Hepatocyte (in vitro differentiated cells): Measurements from ENCODE around the gene GLRA2. TPM values are rescaled to one million over a fixed set of nuclear protein-coding genes. Genes with fewer than 3 reads are reported as not detected.

ENCODE experiments used
- DNase-seq: peaks from one replicate; pipeline ENCODE4 v3.0.0-alpha.2; 2016; ENCODE audit warnings: low spot score
- H2AFZ ChIP-seq: fragments of 200-600 bp; sonication (generic); 2 replicates; pipeline ENCODE4 v1.6.0; 2016; ENCODE audit warnings: antibody characterized with exemption, mild to moderate bottlenecking
- H3K27ac ChIP-seq: fragments of 200-600 bp; sonication (generic); 2 replicates; pipeline ENCODE4 v1.5.1; 2016; ENCODE audit warnings: mild to moderate bottlenecking
- H3K27me3 ChIP-seq: fragments of 200-600 bp; sonication (generic); 2 replicates; pipeline ENCODE4 v1.6.1; 2016
- H3K36me3 ChIP-seq: fragments of 200-600 bp; sonication (generic); replicated peaks from 2 replicates; pipeline ENCODE4 v1.5.1; 2016; ENCODE audit warnings: low read depth; ENCODE audit not compliant: insufficient read depth
- H3K4me1 ChIP-seq: fragments of 200-600 bp; sonication (generic); 2 replicates; pipeline ENCODE4 v1.5.1; 2016; ENCODE audit warnings: mild to moderate bottlenecking, moderate library complexity; ENCODE audit not compliant: insufficient read depth
- H3K4me2 ChIP-seq: fragments of 200-600 bp; sonication (generic); 2 replicates; pipeline ENCODE4 v1.6.0; 2016
- H3K4me3 ChIP-seq: fragments of 200-600 bp; sonication (generic); 2 replicates; pipeline ENCODE4 v1.5.1; 2016; ENCODE audit warnings: mild to moderate bottlenecking
- H3K79me2 ChIP-seq: fragments of 200-600 bp; sonication (generic); 2 replicates; pipeline ENCODE4 v1.6.0; 2017; ENCODE audit warnings: mild to moderate bottlenecking
- H3K9me2 ChIP-seq: fragments of 200-600 bp; sonication (generic); replicated peaks from 2 replicates; pipeline ENCODE4 v1.6.0; 2017; ENCODE audit warnings: mild to moderate bottlenecking; ENCODE audit not compliant: insufficient read depth
- H3K9me3 ChIP-seq: fragments of 200-600 bp; sonication (generic); 2 replicates; pipeline ENCODE4 v1.5.1; 2016; ENCODE audit warnings: low read depth, mild to moderate bottlenecking
- H4K20me1 ChIP-seq: fragments of 200-600 bp; sonication (generic); 2 replicates; pipeline ENCODE4 v1.6.0; 2016; ENCODE audit warnings: mild to moderate bottlenecking; ENCODE audit not compliant: insufficient read depth, poor library complexity, severe bottlenecking
- EZH2 ChIP-seq: fragments of 200-600 bp; sonication (generic); IDR thresholded peaks from 2 replicates; pipeline ENCODE4 v1.6.1; 2016; ENCODE audit warnings: antibody characterized with exemption, mild to moderate bottlenecking, borderline replicate concordance
- EZH2phosphoT487 ChIP-seq: fragments of 200-600 bp; sonication (generic); IDR thresholded peaks from one replicate; pipeline ENCODE4 v1.6.1; 2018; ENCODE audit warnings: antibody characterized with exemption, mild to moderate bottlenecking, low read depth, moderate library complexity; ENCODE audit not compliant: unreplicated experiment, severe bottlenecking
- WGBS: methylation state at CpG from one replicate; pipeline ENCODE4 v1.1.6; 2016; ENCODE audit warnings: low lambda C conversion rate; ENCODE audit errors: missing lambda C conversion rate; 5-methylcytosine and 5-hydroxymethylcytosine counted together
- polyA plus RNA-seq: library from polyadenylated mRNA; unstranded; fragments of >200 nt; fragmentation: Nextera tagmentation; extraction: Ambion mirVana; gene quantifications from 2 replicates; pipeline ENCODE4 v1.2.1, GENCODE V29; 2016
- total RNA-seq: library from RNA; depleted of rRNA; stranded (reverse); fragments of >200 nt; gene quantifications from 2 replicates; pipeline ENCODE4 v1.2.3, GENCODE V29; 2014
- TF ChIP-seq, protein P1 (sequence below): fragments of 200-600 bp; sonication (generic); IDR thresholded peaks from 2 replicates; pipeline ENCODE4 v1.5.1; 2016; ENCODE audit warnings: antibody characterized with exemption, mild to moderate bottlenecking; ENCODE audit not compliant: poor library complexity

Gene GLRA2
- total and polyA plus RNA-seq, 2 experiments from 2014 or later: not detected

DNA sequence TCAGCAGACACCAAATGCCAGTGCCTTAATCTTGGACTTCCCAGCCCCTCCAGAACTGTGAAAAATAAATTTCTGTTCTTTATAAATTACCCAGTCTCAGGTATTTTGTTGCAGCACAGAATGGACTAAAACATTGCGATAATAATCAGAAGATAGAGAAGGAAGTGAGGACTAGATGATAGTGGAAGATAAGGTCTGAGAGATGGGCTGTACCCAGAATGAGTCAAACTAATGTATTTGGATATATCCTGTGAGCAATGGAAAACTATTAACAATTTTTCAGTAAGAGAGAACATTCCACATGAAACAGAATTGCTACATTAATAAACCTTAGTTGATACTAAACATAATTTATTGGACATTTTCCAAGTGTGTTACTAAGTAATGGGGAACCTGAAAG lies 250.2 kb downstream of the GLRA2 start:
- Histone ChIP-seq H3K79me2 (no peaks in the 10 kb centered on the region), H4K20me1 (no peaks in the 10 kb centered on the region), H3K4me1 (no peaks in the 10 kb centered on the region), H2AFZ (no peak overlapping the region), H3K27me3 (no peaks in the 10 kb centered on the region), H3K36me3 (no peaks in the 10 kb centered on the region), H3K9me2 (no peaks in the 10 kb centered on the region), H3K9me3 (no peaks in the 10 kb centered on the region), H3K4me2 (no peak overlapping the region), H3K4me3 (no peak overlapping the region), H3K27ac (no peak overlapping the region)
- TF ChIP-seq EZH2: no peak
- TF ChIP-seq, protein P1, sequence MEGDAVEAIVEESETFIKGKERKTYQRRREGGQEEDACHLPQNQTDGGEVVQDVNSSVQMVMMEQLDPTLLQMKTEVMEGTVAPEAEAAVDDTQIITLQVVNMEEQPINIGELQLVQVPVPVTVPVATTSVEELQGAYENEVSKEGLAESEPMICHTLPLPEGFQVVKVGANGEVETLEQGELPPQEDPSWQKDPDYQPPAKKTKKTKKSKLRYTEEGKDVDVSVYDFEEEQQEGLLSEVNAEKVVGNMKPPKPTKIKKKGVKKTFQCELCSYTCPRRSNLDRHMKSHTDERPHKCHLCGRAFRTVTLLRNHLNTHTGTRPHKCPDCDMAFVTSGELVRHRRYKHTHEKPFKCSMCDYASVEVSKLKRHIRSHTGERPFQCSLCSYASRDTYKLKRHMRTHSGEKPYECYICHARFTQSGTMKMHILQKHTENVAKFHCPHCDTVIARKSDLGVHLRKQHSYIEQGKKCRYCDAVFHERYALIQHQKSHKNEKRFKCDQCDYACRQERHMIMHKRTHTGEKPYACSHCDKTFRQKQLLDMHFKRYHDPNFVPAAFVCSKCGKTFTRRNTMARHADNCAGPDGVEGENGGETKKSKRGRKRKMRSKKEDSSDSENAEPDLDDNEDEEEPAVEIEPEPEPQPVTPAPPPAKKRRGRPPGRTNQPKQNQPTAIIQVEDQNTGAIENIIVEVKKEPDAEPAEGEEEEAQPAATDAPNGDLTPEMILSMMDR: no peak
- no peak for TF ChIP-seq EZH2phosphoT487
- DNase-seq: no peak
- 90% methylated on average over 1 of the region's 1 CpG for WGBS
